Mesothelial cell of epicardium (in vitro differentiated cells): ENCODE data around the gene TMEM235. TPM values are rescaled to one million over a fixed set of nuclear protein-coding genes. Genes with fewer than 3 reads are reported as not detected.
A peak's percentile ranks its signal among the peaks of the same experiment; 100 is the strongest.

Experiments used
- DNase-seq, 2 experiments: peaks; one replicate each; pipeline ENCODE4 v3.0.0; 2021; ENCODE audit warnings: low spot score in 2 of 2; ENCODE audit not compliant: unreplicated experiment in 2 of 2
- H3K27ac Mint-ChIP-seq: 2 replicates; pipeline ENCODE4 v1.8.0; 2021; ENCODE audit warnings: mixed read lengths
- H3K27me3 Mint-ChIP-seq: 2 replicates; pipeline ENCODE4 v1.8.0; 2021; ENCODE audit warnings: low read depth, mixed read lengths
- H3K36me3 Mint-ChIP-seq: 2 replicates; pipeline ENCODE4 v1.8.0; 2021; ENCODE audit warnings: mixed read lengths
- H3K4me1 Mint-ChIP-seq: 2 replicates; pipeline ENCODE4 v1.8.0; 2021; ENCODE audit warnings: mixed read lengths
- H3K4me3 Mint-ChIP-seq: 2 replicates; pipeline ENCODE4 v1.8.0; 2021; ENCODE audit warnings: mild to moderate bottlenecking, moderate library complexity, mixed read lengths
- H3K9me3 Mint-ChIP-seq: 2 replicates; pipeline ENCODE4 v1.8.0; 2021; ENCODE audit warnings: mixed read lengths
- total RNA-seq: library from RNA; stranded (reverse); gene quantifications from 3 replicates; pipeline ENCODE4 v1.2.1, GENCODE V29; 2021
- TF ChIP-seq, protein P1 (sequence below): fragments of 200-600 bp; sonication (generic); IDR thresholded peaks from one replicate; pipeline ENCODE4 v1.5.0; 2021; ENCODE audit warnings: antibody characterized with exemption; ENCODE audit not compliant: unreplicated experiment

TMEM235 gene
- total RNA-seq, 1 donor from 2014 or later: 1.5 TPM

DNA sequence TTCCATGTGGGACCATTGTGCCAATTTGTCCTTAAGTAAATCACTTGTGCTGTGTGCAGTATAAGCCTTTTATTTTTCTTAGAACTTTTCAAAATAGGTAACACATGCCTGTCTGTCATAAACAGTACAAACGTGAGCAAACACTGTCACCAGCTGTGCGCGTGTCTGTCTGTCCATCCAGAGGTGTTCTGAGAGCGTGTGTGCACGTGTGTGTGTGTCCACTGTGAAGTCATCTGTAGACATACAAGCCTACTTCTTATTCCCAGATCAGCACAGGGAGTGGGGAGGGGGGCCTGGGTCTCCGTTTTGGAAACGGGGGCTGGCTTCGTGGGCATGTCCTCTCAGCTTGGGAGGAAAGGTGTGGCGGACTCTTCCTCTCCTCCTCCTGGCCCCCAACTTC, 9.4 kb downstream of the TMEM235 start:
- H3K4me1 Mint-ChIP-seq: peaks cover 13% of the 10 kb centered on the region
- H3K27me3 Mint-ChIP-seq: no peaks in the 10 kb centered on the region
- H3K27ac Mint-ChIP-seq: no peak overlapping the region
- no peaks in the 10 kb centered on the region for H3K36me3 Mint-ChIP-seq
- peaks cover 4% of the 10 kb centered on the region for H3K9me3 Mint-ChIP-seq
- TF ChIP-seq, protein P1, sequence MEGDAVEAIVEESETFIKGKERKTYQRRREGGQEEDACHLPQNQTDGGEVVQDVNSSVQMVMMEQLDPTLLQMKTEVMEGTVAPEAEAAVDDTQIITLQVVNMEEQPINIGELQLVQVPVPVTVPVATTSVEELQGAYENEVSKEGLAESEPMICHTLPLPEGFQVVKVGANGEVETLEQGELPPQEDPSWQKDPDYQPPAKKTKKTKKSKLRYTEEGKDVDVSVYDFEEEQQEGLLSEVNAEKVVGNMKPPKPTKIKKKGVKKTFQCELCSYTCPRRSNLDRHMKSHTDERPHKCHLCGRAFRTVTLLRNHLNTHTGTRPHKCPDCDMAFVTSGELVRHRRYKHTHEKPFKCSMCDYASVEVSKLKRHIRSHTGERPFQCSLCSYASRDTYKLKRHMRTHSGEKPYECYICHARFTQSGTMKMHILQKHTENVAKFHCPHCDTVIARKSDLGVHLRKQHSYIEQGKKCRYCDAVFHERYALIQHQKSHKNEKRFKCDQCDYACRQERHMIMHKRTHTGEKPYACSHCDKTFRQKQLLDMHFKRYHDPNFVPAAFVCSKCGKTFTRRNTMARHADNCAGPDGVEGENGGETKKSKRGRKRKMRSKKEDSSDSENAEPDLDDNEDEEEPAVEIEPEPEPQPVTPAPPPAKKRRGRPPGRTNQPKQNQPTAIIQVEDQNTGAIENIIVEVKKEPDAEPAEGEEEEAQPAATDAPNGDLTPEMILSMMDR: no peak
- no peak overlapping the region for H3K4me3 Mint-ChIP-seq
- no peak for DNase-seq

DNA sequence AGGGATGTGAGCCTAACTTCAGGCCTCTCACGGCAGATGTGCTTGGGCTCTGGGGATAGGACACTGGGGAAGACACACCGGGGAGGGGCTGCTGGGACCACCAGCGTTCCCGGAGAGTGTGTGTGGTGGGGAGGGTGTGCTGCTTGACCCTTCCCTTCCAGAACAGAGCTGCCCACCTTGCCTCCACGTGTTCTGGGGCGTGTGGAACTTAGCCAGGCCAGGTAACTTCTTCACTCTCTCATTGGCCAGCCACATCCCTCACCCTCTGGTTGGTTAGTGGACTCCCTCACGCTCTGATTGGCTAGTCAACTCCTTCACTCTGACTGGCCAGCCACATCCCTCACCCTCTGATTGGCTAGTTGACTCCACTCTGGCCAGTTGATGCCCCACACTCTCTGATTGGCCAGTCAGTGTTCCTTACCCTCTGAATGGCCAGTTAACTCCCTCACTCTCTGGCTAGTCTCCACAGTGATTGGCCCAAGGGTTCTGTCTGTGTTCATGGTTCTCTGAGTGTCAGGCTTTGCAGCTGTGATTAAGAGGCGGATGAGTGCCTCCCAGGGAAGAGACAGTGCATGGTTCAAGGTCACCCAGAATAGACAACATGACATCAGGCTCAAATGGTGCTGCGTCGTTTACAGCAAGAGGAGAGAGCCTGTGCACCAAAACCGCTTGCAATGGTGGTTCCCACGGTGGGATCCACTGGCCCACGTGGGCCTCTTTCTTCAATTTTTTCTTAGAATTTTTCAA, 10.0 kb downstream of the TMEM235 start:
- Mint-ChIP-seq H3K4me3 (no peak overlapping the region), H3K9me3 (peaks cover 4% of the 10 kb centered on the region), H3K27ac (no peak overlapping the region), H3K27me3 (no peaks in the 10 kb centered on the region), H3K4me1 (peaks cover 13% of the 10 kb centered on the region), H3K36me3 (no peaks in the 10 kb centered on the region)
- TF ChIP-seq, protein P1: no peak
- no peak for DNase-seq

DNA sequence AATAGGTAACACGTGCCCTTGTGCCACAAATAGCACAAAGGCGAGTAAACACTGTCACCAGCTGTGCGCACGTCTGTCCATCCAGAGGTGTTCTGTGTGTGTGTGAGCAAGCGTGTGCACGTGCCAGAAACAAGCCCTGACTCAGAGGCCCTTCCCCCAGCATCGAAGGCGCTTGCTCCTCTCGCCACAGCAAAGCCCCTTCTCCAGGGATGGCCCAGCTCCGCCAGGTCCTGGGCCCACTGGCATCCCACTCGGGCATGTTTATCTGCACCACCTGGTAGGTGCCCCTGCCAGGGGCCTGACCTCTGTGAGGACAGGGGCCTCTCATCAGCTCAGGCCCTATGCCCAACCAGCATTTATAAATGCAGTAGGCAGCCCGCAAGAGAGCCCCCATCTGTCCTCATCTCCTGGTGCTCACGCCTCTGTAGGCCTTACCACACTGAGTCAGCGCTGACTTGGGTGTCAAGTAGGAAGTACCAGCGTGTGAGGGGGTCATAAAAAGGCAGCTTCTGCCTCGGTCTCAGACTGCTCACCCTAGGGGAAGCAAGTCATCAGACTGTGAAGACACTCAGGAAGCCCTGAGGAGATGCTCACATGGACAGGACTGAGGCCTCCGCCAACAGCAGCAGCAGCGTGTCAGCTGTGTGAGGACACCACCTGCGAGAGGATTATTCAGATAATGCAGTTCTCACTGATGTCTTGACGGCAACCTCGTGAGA, 10.8 kb downstream of the TMEM235 start:
- Mint-ChIP-seq H3K4me3 (no peak overlapping the region), H3K27me3 (no peaks in the 10 kb centered on the region), H3K27ac (no peak overlapping the region), H3K36me3 (no peaks in the 10 kb centered on the region), H3K4me1 (peaks cover 13% of the 10 kb centered on the region), H3K9me3 (peaks cover 4% of the 10 kb centered on the region)
- TF ChIP-seq, protein P1: no peak
- DNase-seq: no peak

DNA sequence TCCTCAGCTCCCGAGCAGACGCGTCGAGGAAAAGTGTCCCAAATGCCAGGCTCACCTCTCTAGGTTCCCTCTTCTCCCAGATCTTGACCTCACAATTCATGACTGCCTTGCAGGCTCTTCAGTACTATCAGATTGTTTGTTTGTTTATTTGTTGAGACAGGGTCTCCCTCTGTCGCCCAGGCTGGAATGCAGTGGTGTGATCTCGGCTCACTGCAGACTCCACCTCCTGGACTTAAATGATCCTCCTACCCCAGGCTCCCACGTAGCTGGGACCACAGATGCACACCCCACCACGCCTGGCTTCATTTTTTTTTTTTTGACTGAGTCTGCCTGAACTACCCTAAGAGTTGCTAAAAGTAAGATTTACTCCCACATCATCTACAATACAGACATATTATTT, 15.9 kb downstream of the TMEM235 start:
- peak overlapping the region; percentile 35 for H3K27ac Mint-ChIP-seq
- peaks cover 4% of the 10 kb centered on the region for H3K9me3 Mint-ChIP-seq
- no peaks in the 10 kb centered on the region for H3K27me3 Mint-ChIP-seq
- no peak for DNase-seq
- TF ChIP-seq, protein P1: no peak
- H3K36me3 Mint-ChIP-seq: no peaks in the 10 kb centered on the region
- no peak overlapping the region for H3K4me3 Mint-ChIP-seq
- peaks cover 17% of the 10 kb centered on the region for H3K4me1 Mint-ChIP-seq

DNA sequence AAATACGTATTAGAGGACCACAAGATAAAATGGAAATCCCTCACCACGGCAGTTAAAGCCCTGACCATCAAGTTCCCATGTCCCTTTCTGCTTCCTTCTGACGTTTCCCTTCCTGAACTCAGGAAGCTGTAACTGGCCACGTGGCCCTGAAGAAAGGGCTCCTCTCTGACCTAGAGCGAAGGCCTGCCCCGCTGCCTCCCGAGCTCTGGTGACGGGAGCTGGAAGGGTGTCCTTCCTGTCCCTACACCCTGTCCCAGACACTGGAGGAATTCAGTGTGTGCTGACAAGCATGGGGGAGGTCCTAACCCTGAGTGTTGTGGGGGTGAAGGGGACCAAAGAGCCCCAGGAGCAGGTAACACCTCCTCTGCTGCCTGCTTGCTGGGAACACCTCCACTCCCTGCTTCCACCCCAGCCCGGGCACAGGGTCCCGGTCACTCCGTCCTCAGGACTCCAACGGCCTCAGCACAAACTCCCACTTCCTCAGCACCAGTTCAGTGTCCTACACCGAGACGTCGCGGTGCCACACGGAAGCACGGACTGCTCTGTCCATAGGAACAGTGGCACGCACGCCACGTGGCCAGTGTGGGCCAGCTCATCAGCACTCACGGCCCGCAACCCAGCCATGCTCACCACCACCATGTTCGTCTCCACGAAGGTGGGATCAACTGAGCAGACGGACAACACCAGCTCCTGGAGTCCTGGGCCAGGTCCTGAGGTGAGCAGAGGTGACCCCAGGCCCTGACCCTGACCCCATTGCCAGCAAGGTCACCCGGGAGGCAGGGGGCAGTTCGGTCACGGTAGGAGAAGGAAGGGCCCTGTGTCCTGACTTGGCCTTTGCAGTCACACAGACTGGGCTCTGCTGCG, 16.9 kb downstream of the TMEM235 start:
- H3K27me3 Mint-ChIP-seq: no peaks in the 10 kb centered on the region
- peaks cover 4% of the 10 kb centered on the region for H3K9me3 Mint-ChIP-seq
- DNase-seq: no peak
- no peaks in the 10 kb centered on the region for H3K36me3 Mint-ChIP-seq
- H3K27ac Mint-ChIP-seq: no peak overlapping the region
- no peak overlapping the region for H3K4me3 Mint-ChIP-seq
- peaks cover 27% of the 10 kb centered on the region for H3K4me1 Mint-ChIP-seq
- TF ChIP-seq, protein P1: no peak
